NT2/D1 (cell line): ENCODE results near the gene LRMDA.

Experiments used
- DNase-seq: peaks from one replicate; pipeline ENCODE4 v3.0.0-alpha.2; 2011; ENCODE audit warnings: low read depth, low spot score
- H3K27me3 ChIP-seq: 2 replicates; pipeline ENCODE4 v1.6.0; 2011; ENCODE audit warnings: mild to moderate bottlenecking; ENCODE audit not compliant: insufficient read length, insufficient read depth
- H3K36me3 ChIP-seq: 2 replicates; pipeline ENCODE4 v1.6.1; 2011; ENCODE audit warnings: mild to moderate bottlenecking, low read length, mixed read lengths; ENCODE audit not compliant: insufficient read depth, insufficient read length
- H3K4me1 ChIP-seq: 2 replicates; pipeline ENCODE4 v1.5.1; 2011; ENCODE audit not compliant: insufficient read depth, insufficient read length
- H3K4me3 ChIP-seq: 2 replicates; pipeline ENCODE4 v1.5.1; 2011; ENCODE audit warnings: low read depth; ENCODE audit not compliant: insufficient read length
- H3K9ac ChIP-seq: 2 replicates; pipeline ENCODE4 v1.6.0; 2011; ENCODE audit warnings: low read depth; ENCODE audit not compliant: insufficient read length
- H3K9me3 ChIP-seq: 2 replicates; pipeline ENCODE4 v1.5.1; 2011; ENCODE audit warnings: mild to moderate bottlenecking, low read length; ENCODE audit not compliant: insufficient read depth
- SUZ12 ChIP-seq: IDR thresholded peaks from 2 replicates; pipeline ENCODE4 v1.6.1; 2011; ENCODE audit not compliant: insufficient read length, insufficient read depth; ENCODE audit errors: extremely low read depth
- YY1 ChIP-seq: IDR thresholded peaks from 2 replicates; pipeline ENCODE4 v1.6.1; 2011; ENCODE audit not compliant: insufficient read length, insufficient read depth
- ZNF274 ChIP-seq: IDR thresholded peaks from 2 replicates; pipeline ENCODE4 v1.6.1; 2011; ENCODE audit warnings: mild to moderate bottlenecking, low read depth, low read length

LRMDA gene

DNA sequence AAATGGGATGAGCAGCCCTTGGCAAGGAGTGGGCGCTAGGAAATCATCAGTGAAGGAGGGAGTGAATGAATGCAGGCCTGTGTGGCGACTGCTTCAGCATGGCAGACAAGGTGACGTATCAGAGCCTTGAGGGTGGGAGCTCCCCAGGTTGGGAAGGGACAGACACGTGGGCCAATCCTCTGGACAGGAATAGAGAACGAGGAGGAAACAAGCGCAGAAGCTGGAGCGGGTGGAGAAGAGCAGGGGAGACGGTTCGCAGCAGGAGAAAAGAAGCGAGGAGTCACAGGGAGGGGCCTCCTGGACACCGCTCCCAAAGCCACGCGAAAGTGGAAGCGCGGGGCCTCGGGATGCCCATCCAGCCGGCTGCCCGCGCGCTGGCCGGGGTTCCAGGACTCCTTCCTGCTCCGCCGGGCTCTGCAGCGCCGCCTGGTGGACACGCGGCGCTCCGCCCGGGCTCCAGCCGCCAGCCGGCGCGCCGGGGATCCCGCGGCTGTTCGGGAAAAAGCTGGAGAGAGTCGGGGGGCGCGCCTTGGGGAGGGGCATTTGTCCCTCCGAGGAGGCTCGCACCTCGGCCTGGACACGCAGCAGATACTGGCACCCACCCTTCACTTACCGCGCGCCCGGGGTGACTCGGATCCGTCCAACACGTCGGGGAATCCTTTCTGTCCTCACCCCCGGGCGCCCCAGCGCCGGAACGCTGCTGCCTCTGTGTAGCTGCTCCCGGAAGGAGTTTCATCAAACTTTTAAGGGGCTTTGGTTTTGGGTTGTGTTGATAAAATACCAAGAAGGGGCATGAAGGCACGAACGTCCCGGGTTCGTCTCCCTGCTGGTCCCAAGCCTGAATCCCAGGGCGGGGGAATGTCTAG is 36.1 kb upstream of the LRMDA start:
- TF ChIP-seq SUZ12, result no peak
- no peak for TF ChIP-seq ZNF274
- no peak for TF ChIP-seq YY1
- peaks cover 92% of the 10 kb centered on the region for H3K27me3 ChIP-seq
- H3K9ac ChIP-seq, result peak overlapping the region; percentile 79
- H3K4me3 ChIP-seq, result peak overlapping the region; percentile 47
- peaks cover 5% of the 10 kb centered on the region for H3K4me1 ChIP-seq
- H3K9me3 ChIP-seq, result no peaks in the 10 kb centered on the region
- no peaks in the 10 kb centered on the region for H3K36me3 ChIP-seq
- no peak for DNase-seq

DNA sequence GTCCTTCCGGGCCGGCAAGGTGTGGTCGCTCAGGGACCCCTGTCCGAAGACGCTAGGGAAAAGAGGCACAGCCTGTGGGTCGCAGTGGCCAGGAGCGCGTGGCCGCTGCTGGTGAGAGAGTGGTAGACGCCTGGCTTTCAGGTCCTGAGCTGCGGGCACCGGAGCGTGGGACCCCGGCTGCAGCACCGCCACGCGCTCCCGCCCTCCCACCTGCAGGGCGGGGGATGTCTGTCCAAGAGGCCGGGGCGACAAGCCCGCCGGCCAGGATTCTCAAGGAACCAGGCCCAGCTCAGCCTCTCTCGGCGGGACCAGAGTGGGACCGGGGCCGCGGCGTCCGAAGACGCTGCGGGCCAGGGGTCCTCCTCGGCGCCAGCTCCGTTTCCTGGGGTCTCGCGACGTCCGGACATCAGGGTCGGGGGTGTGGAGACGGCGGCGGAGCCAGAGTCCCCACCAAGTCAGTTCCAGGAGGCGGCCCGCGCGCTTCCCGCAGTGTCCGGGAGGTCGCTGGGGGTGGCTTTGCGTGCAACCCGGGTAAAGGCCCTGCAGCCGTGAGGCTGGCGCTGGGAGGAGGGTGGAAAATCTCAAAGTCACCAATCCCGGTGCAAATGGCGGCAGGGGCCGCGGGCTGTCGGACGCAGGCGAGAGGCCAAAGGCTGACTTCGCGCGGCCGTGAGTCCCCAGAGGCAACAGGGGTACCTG is 35.3 kb upstream of the LRMDA start:
- Histone ChIP-seq H3K27me3 (peaks cover 97% of the 10 kb centered on the region), H3K9ac (peak overlapping the region; percentile 79), H3K4me3 (peak overlapping the region; percentile 47)

DNA sequence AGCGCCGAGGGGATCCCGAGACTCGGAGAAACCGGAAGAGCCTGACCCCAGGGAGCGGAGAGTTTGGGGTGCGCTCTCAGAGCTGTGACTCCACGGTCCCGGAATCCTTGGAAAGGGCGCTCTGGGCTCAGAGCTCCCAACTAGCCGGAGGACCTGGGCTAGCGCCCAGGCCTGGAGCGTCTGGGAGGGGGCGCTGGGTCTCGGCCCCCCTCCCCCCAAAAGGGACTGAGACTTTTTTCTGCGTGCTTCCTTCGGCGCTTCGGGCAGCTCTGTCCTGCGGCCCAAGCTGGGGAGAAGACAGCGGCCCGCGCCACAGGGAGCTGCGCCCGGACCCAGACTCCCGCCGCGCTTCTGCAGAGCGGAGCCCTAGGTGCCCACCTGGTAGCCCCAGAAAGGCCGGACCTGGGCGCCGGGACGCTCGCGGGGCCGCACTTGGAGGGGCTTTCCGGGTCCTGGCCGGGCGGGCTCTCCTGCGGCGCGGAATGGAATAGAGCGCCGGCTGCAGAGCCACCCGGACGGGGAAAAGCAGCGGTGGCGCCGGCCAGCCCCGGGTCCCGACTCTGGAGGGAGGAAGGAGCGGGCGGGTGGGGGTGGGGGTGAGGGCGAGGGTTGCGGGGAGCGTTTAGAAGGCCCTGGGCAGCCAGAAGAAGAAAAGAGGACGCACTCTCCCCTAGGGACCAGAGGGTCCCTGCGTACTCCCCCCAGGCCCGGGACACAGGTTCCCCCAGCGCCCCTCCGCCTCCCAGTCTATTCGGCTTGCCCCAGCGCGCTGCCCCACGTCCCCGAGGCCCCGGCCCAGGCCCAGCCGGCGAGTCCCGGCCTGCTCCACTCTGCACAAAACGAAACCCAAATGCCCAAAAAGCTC is 34.6 kb upstream of the LRMDA start:
- no peaks in the 10 kb centered on the region for H3K36me3 ChIP-seq
- no peaks in the 10 kb centered on the region for H3K9me3 ChIP-seq
- peaks cover 92% of the 10 kb centered on the region for H3K27me3 ChIP-seq
- peaks cover 5% of the 10 kb centered on the region for H3K4me1 ChIP-seq
- H3K9ac ChIP-seq, result peak overlapping the region; percentile 79
- no peak for TF ChIP-seq SUZ12
- peak overlapping the region; percentile 47 for H3K4me3 ChIP-seq
- DNase-seq, result no peak

More for the DNA sequence above, 35.3 kb upstream of the LRMDA start:
- no peaks in the 10 kb centered on the region for H3K9me3 ChIP-seq
- peaks cover 5% of the 10 kb centered on the region for H3K4me1 ChIP-seq
- no peaks in the 10 kb centered on the region for H3K36me3 ChIP-seq
- TF ChIP-seq ZNF274 (no peak), YY1 (no peak), SUZ12 (no peak)
- DNase-seq, result no peak

DNA sequence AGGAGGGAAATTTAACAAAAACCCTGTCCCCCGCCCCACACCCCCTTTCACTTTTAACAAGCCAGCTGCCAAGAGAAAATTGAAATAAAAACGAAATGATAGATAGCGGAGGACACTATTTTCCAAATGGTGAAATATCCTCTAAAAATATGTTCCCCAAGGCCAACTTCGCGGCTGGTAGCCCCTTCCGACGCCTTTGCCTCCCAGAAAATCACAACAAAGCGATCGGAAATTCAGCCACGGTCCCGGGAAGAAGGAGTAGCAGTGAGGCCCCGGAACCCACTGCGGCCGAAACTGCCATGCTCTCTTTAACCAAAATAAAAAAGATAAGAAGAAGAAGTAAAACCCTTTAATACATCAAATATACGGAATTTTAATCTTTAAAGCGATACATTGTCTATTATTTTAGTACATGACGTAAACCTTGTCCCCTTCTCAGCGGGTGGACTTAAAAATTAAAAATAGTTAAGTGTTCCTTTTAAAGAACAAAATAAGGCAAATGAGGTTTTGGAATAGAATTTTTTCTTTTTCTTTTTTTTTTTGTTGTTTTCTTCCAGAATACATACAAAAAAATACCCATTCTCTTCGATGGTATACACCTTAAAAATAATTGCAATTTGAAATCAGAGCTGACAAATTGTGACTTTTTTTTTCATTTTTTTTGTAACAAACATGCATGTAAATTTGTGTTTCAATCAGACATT is 33.8 kb upstream of the LRMDA start:
- H3K4me3 ChIP-seq, result no peak overlapping the region
- no peak overlapping the region for H3K9ac ChIP-seq
- no peak for TF ChIP-seq SUZ12
- TF ChIP-seq YY1, result no peak
- no peak for TF ChIP-seq ZNF274
- H3K9me3 ChIP-seq, result no peaks in the 10 kb centered on the region
- DNase-seq, result no peak
- no peaks in the 10 kb centered on the region for H3K36me3 ChIP-seq
- H3K4me1 ChIP-seq, result peaks cover 5% of the 10 kb centered on the region
- H3K27me3 ChIP-seq, result peaks cover 88% of the 10 kb centered on the region

DNA sequence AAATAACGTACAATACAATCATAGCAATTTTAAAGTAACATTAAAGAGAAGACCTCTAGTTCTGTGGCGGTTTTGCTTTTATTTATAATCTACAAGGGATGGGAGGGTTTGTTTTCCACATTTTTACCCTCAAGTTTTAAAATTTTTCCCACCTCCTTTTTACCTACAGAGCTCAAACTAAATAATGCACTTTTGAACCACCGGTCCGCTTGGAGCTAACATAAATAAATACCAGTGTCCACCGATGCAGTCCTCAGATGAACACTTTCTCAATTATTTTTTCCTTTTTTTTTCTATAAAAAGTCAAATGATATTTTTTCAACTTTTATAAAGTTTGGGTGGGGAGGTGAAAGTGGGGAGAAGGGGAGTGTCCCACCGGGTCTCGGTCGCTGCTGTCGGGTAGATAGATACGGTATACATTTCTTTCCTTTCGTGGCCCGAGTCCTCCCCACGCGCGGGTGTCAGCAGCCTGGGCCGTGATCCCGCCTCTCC is 33.2 kb upstream of the LRMDA start:
- Histone ChIP-seq H3K9ac (no peak overlapping the region), H3K4me3 (peak overlapping the region; percentile 34), H3K36me3 (no peaks in the 10 kb centered on the region), H3K4me1 (peaks cover 5% of the 10 kb centered on the region), H3K9me3 (no peaks in the 10 kb centered on the region), H3K27me3 (peaks cover 88% of the 10 kb centered on the region)
- no peak for DNase-seq
- no peak for TF ChIP-seq ZNF274
- no peak for TF ChIP-seq YY1
- TF ChIP-seq SUZ12, result no peak

GRCh38 chr10:75398692-75399460 is 32.5 kb upstream of the LRMDA start:
- Histone ChIP-seq H3K9ac (peak overlapping the region; percentile 36), H3K36me3 (no peaks in the 10 kb centered on the region), H3K4me3 (peak overlapping the region; percentile 34), H3K9me3 (no peaks in the 10 kb centered on the region), H3K27me3 (peaks cover 88% of the 10 kb centered on the region), H3K4me1 (peaks cover 5% of the 10 kb centered on the region)
- TF ChIP-seq SUZ12, result no peak
- TF ChIP-seq YY1, result no peak
- no peak for TF ChIP-seq ZNF274
- no peak for DNase-seq
